Measurements from ENCODE around the gene MICAL3. TPM values are rescaled to one million over a fixed set of nuclear protein-coding genes. Genes with fewer than 3 reads are reported as not detected.
A peak's percentile ranks its signal among the peaks of the same experiment; 100 is the strongest.

The MICAL3 gene
- total and polyA plus RNA-seq, 9 of the 15 experiments (the other 6 are each of a cell fraction or from before 2014, with no cell fraction given) = 0.53 to 32.1 (median 12.3) TPM

- TF ChIP-seq ZNF589 (CRISPR knock-in tag; IDR thresholded peaks at IDR 0.05; ENCODE audit: low read depth) (no peak), EWSR1 (IDR thresholded peaks at IDR 0.05; ENCODE audit: borderline replicate concordance, low read depth, partially characterized antibody) (no peak), CREM (IDR thresholded peaks at IDR 0.05; ENCODE audit: low read depth) (no peak), ZNF586 (CRISPR knock-in tag; conservative IDR thresholded peaks at IDR 0.05) (no peak), CHD2 (IDR thresholded peaks at IDR 0.05; ENCODE audit: low read depth, low read length) (no peak), ZNF212 (CRISPR knock-in tag; IDR thresholded peaks at IDR 0.05) (no peak), HMG20B (CRISPR knock-in tag; IDR thresholded peaks at IDR 0.05) (no peak), PHF21A (IDR thresholded peaks at IDR 0.05; ENCODE audit: borderline replicate concordance, low read depth) (no peak)
Observed at GRCh38 chr22:18048041-18048440, 23.7 kb upstream of the MICAL3 start (continued).

- intact Hi-C loops (cut with micrococcal nuclease) (no loop called here), in situ Hi-C loops (cut with MboI) (no loop called here)
- H3K4me1 ChIP-seq (replicated peaks in 1 of 2; ENCODE audit: control insufficient read depth in 2 of 2, insufficient read depth in 2 of 2, low read length in 2 of 2) = peaks cover 0 to 6% of the 10 kb centered on the region in 2 experiments; a peak in 3 of 5 replicates
- no peak overlapping the region for H3K4me2 ChIP-seq (ENCODE audit: insufficient read depth, low read length)
- H2AFZ ChIP-seq (ENCODE audit: low read depth, low read length) = no peak overlapping the region
- ChIA-PET CTCF (ENCODE audit: low intra/inter-chr PET ratio) (no interaction called here), POLR2A (no interaction called here)
- no TSS peak for BruUV-seq (replicated peaks)
- no peaks in the 10 kb centered on the region for H3K36me3 ChIP-seq (ENCODE audit: control insufficient read depth, insufficient read depth, low read length)
- no peaks in the 10 kb centered on the region for H3K9me3 ChIP-seq (replicated peaks; ENCODE audit: control insufficient read depth, insufficient read depth, low read depth, low read length)
- no peaks in the 10 kb centered on the region for H4K20me1 ChIP-seq (replicated peaks; ENCODE audit: control insufficient read depth, insufficient read depth, low read length)
- peaks cover 26 to 39% of the 10 kb centered on the region in 2 experiments for H3K27me3 ChIP-seq (ENCODE audit: control insufficient read depth in 2 of 2, insufficient read depth in 2 of 2, low read length in 2 of 2)
- no peak overlapping the region for H3K9ac ChIP-seq (ENCODE audit: insufficient read depth in 1 of 2, low read depth in 2 of 2, low read length in 2 of 2)
- no peak overlapping the region for H3K27ac ChIP-seq (ENCODE audit: extremely low read depth, low read depth, low read length)
- ATAC-seq (no peak), FAIRE-seq (no peak), DNase-seq (ENCODE audit: extremely low read depth in 1 of 4, low spot score in 3 of 4) (no peak)
- H3K79me2 ChIP-seq (ENCODE audit: control insufficient read depth, insufficient read depth, low read length) = no peaks in the 10 kb centered on the region
- no peaks in the 10 kb centered on the region for H3K9me1 ChIP-seq (ENCODE audit: control insufficient read depth, insufficient read depth, low read length)
- TF ChIP-seq SMC3 (conservative IDR thresholded peaks at IDR 0.05; ENCODE audit: insufficient read depth, low read depth, low read length) = no peak
- peak; percentile 43; the same call in 1 of the 2 replicates for TF ChIP-seq CEBPB (tag; IDR thresholded peaks at IDR 0.05)
- no peak for TF ChIP-seq TRIM25 (IDR thresholded peaks at IDR 0.05; ENCODE audit: borderline replicate concordance)
- no peak for TF ChIP-seq CBFA2T3 (IDR thresholded peaks at IDR 0.05)
- TF ChIP-seq CEBPG (CRISPR knock-in tag; IDR thresholded peaks at IDR 0.05) = no peak
- TF ChIP-seq CEBPG (tag; conservative IDR thresholded peaks at IDR 0.05 in 1 of 2, IDR thresholded peaks at IDR 0.05 in 1 of 2) = peak in 1 of 2 experiments; percentile 64; a peak in 1 of 4 replicates
- H3K4me3 ChIP-seq = no peak overlapping the region
- WGBS (ENCODE audit: insufficient coverage, low coverage, missing lambda C conversion rate) = 7% methylated on average over 4 of the region's 4 CpGs
Observed at GRCh38 chr22:18045794-18046193, 21.4 kb upstream of the MICAL3 start.

All from K562 (cell line).